Choroid plexus epithelial cell (primary cell): ENCODE measurements around the gene AKR1C3.
"Not testable (repeated sequence)": the region's sequence is repeated elsewhere in the genome, so short reads cannot be mapped to it uniquely, and the experiment has no call there.

Experiments used
- DNase-seq: peaks from one replicate; pipeline ENCODE4 v3.0.0-alpha.2; 2010; ENCODE audit warnings: low read depth
- H3K4me3 ChIP-seq: 2 replicates; pipeline ENCODE4 v1.5.1; 2011; ENCODE audit warnings: low read depth, mild to moderate bottlenecking, control low read depth, low read length, moderate library complexity
- CTCF ChIP-seq: conservative IDR thresholded peaks from 2 replicates; pipeline ENCODE4 v1.5.1; 2011; ENCODE audit warnings: low read depth, mild to moderate bottlenecking, control low read depth, inconsistent platforms, low read length, moderate library complexity

The AKR1C3 gene

GRCh38 chr10:5094265-5095205 lies at the start of gene AKR1C3:
Gene AKR1C3, plus strand, starts transcription at chr10:5094414. Its CDS starts 31 bp downstream, at chr10:5094445.
- H3K4me3 ChIP-seq, result peak within 1 kb of the TSS; percentile 63
- TF ChIP-seq CTCF, result peak; percentile 72
- peak; percentile 90 for DNase-seq

- peak; percentile 71 for DNase-seq
- H3K4me3 ChIP-seq, result no peak overlapping the region
- TF ChIP-seq CTCF, result no peak
These were observed 49.1 kb upstream of the AKR1C3 start for GRCh38 chr10:5045095-5045494.

GRCh38 chr10:5046410-5046809 lies 47.8 kb upstream of the AKR1C3 start:
- DNase-seq, result no peak
- no peak overlapping the region for H3K4me3 ChIP-seq
- no peak for TF ChIP-seq CTCF

GRCh38 chr10:5047055-5047454 lies 47.2 kb upstream of the AKR1C3 start:
- not testable (repeated sequence) for H3K4me3 ChIP-seq, DNase-seq

- H3K4me3 ChIP-seq, result no peak overlapping the region
- peak; percentile 14 for DNase-seq
- TF ChIP-seq CTCF, result no peak
These were observed 46.1 kb upstream of the AKR1C3 start for GRCh38 chr10:5047912-5048628.

GRCh38 chr10:5052951-5053500 lies 41.2 kb upstream of the AKR1C3 start:
- DNase-seq, H3K4me3 ChIP-seq: not testable (repeated sequence)

GRCh38 chr10:5054831-5055230 lies 39.4 kb upstream of the AKR1C3 start:
- not testable (repeated sequence) for H3K4me3 ChIP-seq, DNase-seq

- not testable (repeated sequence) for DNase-seq, H3K4me3 ChIP-seq
These were observed 34.9 kb upstream of the AKR1C3 start for GRCh38 chr10:5059267-5059666.

GRCh38 chr10:5060791-5061190 lies 33.4 kb upstream of the AKR1C3 start:
- not testable (repeated sequence) for DNase-seq, H3K4me3 ChIP-seq
